Measurements from ENCODE around the gene SMPDL3A.

DNA sequence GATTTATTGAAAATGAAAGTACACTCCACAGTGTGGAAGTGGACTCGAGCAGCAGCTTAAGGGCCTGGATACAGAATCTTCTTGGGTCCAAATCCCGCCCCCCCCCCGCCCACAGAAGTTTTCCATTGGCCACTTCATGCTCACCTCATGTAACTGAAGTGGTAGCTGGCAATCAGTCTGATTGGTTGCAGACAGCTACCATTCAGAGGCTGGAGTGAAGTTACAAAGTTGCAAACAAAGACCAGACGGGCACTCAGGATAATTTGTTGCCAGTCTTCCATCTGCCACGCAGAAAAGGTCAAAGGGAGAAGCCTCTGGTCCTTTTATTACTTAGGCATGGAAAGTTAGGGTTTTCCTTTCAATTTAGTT, 35.4 kb upstream of the SMPDL3A start:
- TF ChIP-seq BHLHE40 (IDR thresholded peaks at IDR 0.05; ENCODE audit: borderline replicate concordance) (no peak), SP1 (IDR thresholded peaks at IDR 0.05) (no peak), CTBP1 (IDR thresholded peaks at IDR 0.05; ENCODE audit: borderline replicate concordance) (no peak), NFRKB (IDR thresholded peaks at IDR 0.05) (no peak)

Measured in HEK293T (cell line).